Hypothalamus (tissue), 51 donors: Measurements from ENCODE around the gene SUSD2.
"Not testable (repeated sequence)": the region's sequence is repeated elsewhere in the genome, so short reads cannot be mapped to it uniquely, and the experiment has no call there.

Experiments used
- DNase-seq, 51 donors: peaks; one replicate each; lab custom pipeline; 2025; lab: John Stamatoyannopoulos, UW

The SUSD2 gene

GRCh38 chr22:24186892-24187670 lies 5.8 kb downstream of the SUSD2 start:
- DNase-seq: no peak

GRCh38 chr22:24187731-24188644 lies 6.7 kb downstream of the SUSD2 start:
- DNase-seq: no peak

- DNase-seq: no peak
Measured at GRCh38 chr22:24188705-24189248, 7.5 kb downstream of the SUSD2 start.

GRCh38 chr22:24189249-24190158 lies 8.2 kb downstream of the SUSD2 start:
- peak in 28 of 51 donors; percentile 7 to 63 (median 34) for DNase-seq

- no peak for DNase-seq
Measured at GRCh38 chr22:24190159-24190540, 8.9 kb downstream of the SUSD2 start.

GRCh38 chr22:24190596-24191208 lies 9.4 kb downstream of the SUSD2 start:
- no peak for DNase-seq

- DNase-seq: no peak
Measured at GRCh38 chr22:24191381-24191841, 10.1 kb downstream of the SUSD2 start.

GRCh38 chr22:24191893-24192292 lies 10.6 kb downstream of the SUSD2 start:
- DNase-seq: no peak

GRCh38 chr22:24198682-24199052 lies 17.4 kb downstream of the SUSD2 start:
- DNase-seq: no peak

- no peak for DNase-seq
Measured at GRCh38 chr22:24200619-24201212, 19.4 kb downstream of the SUSD2 start.

- DNase-seq: no peak
Measured at GRCh38 chr22:24201681-24202614, 20.7 kb downstream of the SUSD2 start.

GRCh38 chr22:24203856-24204255 lies 22.6 kb downstream of the SUSD2 start:
- DNase-seq: not testable (repeated sequence)

- no peak for DNase-seq
Measured at GRCh38 chr22:24205438-24206195, 24.3 kb downstream of the SUSD2 start.

GRCh38 chr22:24206460-24207263 lies 25.4 kb downstream of the SUSD2 start:
- not testable (repeated sequence) for DNase-seq

- no peak for DNase-seq
Measured at GRCh38 chr22:24207264-24208011, 26.2 kb downstream of the SUSD2 start.
